AG10803 (cell line): Measurements from ENCODE around the gene OR5K2.

Source experiments
- DNase-seq: peaks from one replicate; pipeline ENCODE4 v3.0.0; 2010; ENCODE audit warnings: low read depth
- H3K4me3 ChIP-seq: 2 replicates; pipeline ENCODE4 v1.5.1; 2011; ENCODE audit warnings: mild to moderate bottlenecking, low read length, control low read depth
- TF ChIP-seq, protein P1 (sequence below): conservative IDR thresholded peaks from 2 replicates; pipeline ENCODE4 v1.5.1; 2011; ENCODE audit warnings: mild to moderate bottlenecking, low read length, control low read depth, inconsistent platforms

The OR5K2 gene

GRCh38 chr3:98541695-98542094 is 44.2 kb downstream of the OR5K2 start:
- DNase-seq: no peak
- TF ChIP-seq, protein P1, sequence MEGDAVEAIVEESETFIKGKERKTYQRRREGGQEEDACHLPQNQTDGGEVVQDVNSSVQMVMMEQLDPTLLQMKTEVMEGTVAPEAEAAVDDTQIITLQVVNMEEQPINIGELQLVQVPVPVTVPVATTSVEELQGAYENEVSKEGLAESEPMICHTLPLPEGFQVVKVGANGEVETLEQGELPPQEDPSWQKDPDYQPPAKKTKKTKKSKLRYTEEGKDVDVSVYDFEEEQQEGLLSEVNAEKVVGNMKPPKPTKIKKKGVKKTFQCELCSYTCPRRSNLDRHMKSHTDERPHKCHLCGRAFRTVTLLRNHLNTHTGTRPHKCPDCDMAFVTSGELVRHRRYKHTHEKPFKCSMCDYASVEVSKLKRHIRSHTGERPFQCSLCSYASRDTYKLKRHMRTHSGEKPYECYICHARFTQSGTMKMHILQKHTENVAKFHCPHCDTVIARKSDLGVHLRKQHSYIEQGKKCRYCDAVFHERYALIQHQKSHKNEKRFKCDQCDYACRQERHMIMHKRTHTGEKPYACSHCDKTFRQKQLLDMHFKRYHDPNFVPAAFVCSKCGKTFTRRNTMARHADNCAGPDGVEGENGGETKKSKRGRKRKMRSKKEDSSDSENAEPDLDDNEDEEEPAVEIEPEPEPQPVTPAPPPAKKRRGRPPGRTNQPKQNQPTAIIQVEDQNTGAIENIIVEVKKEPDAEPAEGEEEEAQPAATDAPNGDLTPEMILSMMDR: no peak
- no peak overlapping the region for H3K4me3 ChIP-seq

DNA sequence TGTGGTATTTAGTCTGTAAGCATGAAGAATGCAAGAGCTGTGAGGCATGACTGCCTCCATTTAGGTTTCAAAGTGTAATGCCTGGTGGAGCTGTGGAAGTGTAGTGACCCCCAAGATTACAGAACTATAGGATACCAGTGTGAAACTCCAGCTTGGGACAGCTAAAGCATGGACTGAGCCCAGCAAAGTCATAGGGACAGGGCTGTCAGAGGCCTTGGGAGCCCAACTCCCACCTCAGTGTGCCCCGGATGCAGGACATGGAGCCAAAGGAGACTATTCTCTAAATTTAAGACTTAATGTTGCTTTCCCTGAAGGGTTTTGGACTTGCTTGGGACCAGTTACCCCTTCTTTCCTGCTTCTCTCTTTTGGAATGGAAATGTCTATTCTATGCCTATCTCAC is 45.1 kb downstream of the OR5K2 start:
- TF ChIP-seq, protein P1: no peak
- DNase-seq: no peak
- H3K4me3 ChIP-seq: no peak overlapping the region

GRCh38 chr3:98545940-98546339 is 48.5 kb downstream of the OR5K2 start:
- TF ChIP-seq, protein P1: no peak
- no peak overlapping the region for H3K4me3 ChIP-seq
- no peak for DNase-seq
